GM11168 (cell line): ENCODE measurements around the gene IL17RB.

Experiments
- in situ Hi-C: fragments of 300-500 bp; cut with MboI; formaldehyde crosslinking; loops from one replicate; pipeline ENCODE4 v1.12.0; 2022; ENCODE audit warnings: low sequenced_read_pairs; ENCODE audit not compliant: unreplicated experiment

Gene IL17RB

DNA sequence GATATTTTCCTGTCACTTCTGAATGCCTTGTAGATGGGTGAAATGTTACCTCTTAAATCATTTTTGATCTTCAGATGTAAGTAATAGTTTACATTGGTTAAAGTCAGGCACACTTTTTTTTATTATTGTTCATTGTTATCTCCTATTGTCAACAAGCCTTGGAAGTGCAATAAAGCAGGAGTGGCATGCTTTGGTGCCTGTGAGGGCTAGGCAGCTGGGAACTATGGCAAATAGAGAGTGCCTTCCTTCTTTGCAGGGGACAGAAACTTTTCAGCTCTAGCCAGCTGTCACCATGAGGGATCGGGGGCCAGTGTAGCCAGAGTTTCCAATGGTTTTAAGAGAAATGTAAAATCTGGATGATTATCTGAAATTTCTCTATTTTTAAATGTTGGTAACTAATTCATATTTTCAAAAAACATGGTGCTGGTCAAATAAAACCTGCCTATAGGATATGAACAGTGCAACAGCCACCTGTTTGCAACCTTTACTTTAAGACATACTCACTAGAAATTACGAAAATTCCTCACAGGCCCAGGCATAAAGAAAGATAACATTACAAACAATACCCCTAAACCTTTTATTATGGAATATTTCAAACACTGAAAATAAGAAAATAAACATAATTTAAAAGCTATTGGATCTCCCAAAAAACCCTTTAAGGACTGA is 54.4 kb downstream of the IL17RB start:
- in situ Hi-C loops = no loop called here

GRCh38 chr3:53902067-53902466 is 55.7 kb downstream of the IL17RB start:
- in situ Hi-C loops = no loop called here

DNA sequence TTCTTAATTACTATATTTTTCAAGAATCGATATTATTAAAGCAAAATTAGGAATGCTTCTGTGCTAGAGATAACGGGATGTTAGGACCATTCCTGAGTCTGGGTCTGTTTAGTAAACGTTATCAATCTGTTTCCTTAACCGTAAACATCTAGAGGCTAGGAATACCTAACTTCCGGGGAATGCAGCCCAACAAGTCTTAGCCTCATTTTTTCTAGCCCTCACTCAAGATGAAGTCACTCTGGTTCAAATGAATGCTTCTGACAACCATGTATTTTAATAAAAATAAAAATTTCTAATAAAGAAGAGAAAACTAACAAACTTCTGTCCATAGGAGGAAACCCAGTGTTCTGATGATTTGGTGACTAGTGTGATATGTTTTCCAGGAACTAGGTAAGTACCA is 56.3 kb downstream of the IL17RB start:
- in situ Hi-C loops = no loop called here

GRCh38 chr3:53913401-53913800 is 67.0 kb downstream of the IL17RB start:
- in situ Hi-C loops = no loop called here
